Trophoblast cell (in vitro differentiated cells and primary cell): ENCODE results near the gene PLCH1.

ENCODE experiments used
- DNase-seq, 2 donors: peaks; one replicate each; pipeline ENCODE4 v3.0.0-alpha.2; 2016
- H2AFZ ChIP-seq: 2 replicates; pipeline ENCODE4 v1.6.1; 2013; ENCODE audit warnings: low read length, moderate library complexity, mild to moderate bottlenecking; ENCODE audit not compliant: insufficient read depth, poor library complexity
- H2AK5ac ChIP-seq: 2 replicates; pipeline ENCODE4 v1.6.1; 2013; ENCODE audit warnings: mild to moderate bottlenecking, low read length
- H2BK120ac ChIP-seq: 2 replicates; pipeline ENCODE4 v1.6.1; 2013; ENCODE audit warnings: low read length, mild to moderate bottlenecking, moderate library complexity; ENCODE audit not compliant: insufficient read depth, poor library complexity
- H2BK12ac ChIP-seq: 2 replicates; pipeline ENCODE4 v1.6.1; 2013; ENCODE audit warnings: mild to moderate bottlenecking, low read length, moderate library complexity
- H2BK5ac ChIP-seq: 2 replicates; pipeline ENCODE4 v1.6.1; 2013; ENCODE audit warnings: low read length, low read depth, moderate library complexity, mild to moderate bottlenecking; ENCODE audit not compliant: poor library complexity
- H3K14ac ChIP-seq: 2 replicates; pipeline ENCODE4 v1.6.1; 2013; ENCODE audit warnings: mild to moderate bottlenecking, low read length
- H3K18ac ChIP-seq: 2 replicates; pipeline ENCODE4 v1.6.1; 2013; ENCODE audit warnings: mild to moderate bottlenecking, low read length
- H3K23ac ChIP-seq: 2 replicates; pipeline ENCODE4 v1.6.1; 2013; ENCODE audit warnings: low read length
- H3K27ac ChIP-seq: 2 replicates; pipeline ENCODE4 v1.5.1; 2013; ENCODE audit warnings: low read depth, mild to moderate bottlenecking, inconsistent platforms, low read length, moderate library complexity
- H3K27me3 ChIP-seq: 2 replicates; pipeline ENCODE4 v1.6.1; 2013; ENCODE audit warnings: inconsistent platforms, mild to moderate bottlenecking, low read length, moderate library complexity; ENCODE audit not compliant: insufficient read depth
- H3K36me3 ChIP-seq, 2 experiments: 1 replicate in 1 of 2; 2 replicates in 1 of 2; pipeline ENCODE4 v1.6.1; 2013; ENCODE audit warnings: low read length in 2 of 2, mild to moderate bottlenecking in 2 of 2, moderate library complexity in 1 of 2; ENCODE audit not compliant: insufficient read depth in 2 of 2, control insufficient read depth in 1 of 2
- H3K4ac ChIP-seq: 2 replicates; pipeline ENCODE4 v1.6.1; 2013; ENCODE audit warnings: low read depth, mild to moderate bottlenecking, low read length, moderate library complexity
- H3K4me1 ChIP-seq, 2 experiments: 1 replicate in 1 of 2; 2 replicates in 1 of 2; pipeline ENCODE4 v1.6.1; 2013; ENCODE audit warnings: low read length in 2 of 2, mild to moderate bottlenecking in 2 of 2, moderate library complexity in 1 of 2; ENCODE audit not compliant: insufficient read depth in 2 of 2, control insufficient read depth in 1 of 2
- H3K4me2 ChIP-seq: 2 replicates; pipeline ENCODE4 v1.6.1; 2013; ENCODE audit warnings: inconsistent platforms, mild to moderate bottlenecking, low read length, moderate library complexity
- H3K4me3 ChIP-seq: 2 replicates; pipeline ENCODE4 v1.5.1; 2013; ENCODE audit warnings: mild to moderate bottlenecking, low read depth, low read length, inconsistent platforms
- H3K79me1 ChIP-seq: one replicate; pipeline ENCODE4 v1.6.1; 2013; ENCODE audit warnings: low read length
- H3K79me2 ChIP-seq: 2 replicates; pipeline ENCODE4 v1.6.1; 2013; ENCODE audit warnings: low read length, mild to moderate bottlenecking; ENCODE audit not compliant: control insufficient read depth, insufficient read depth, poor library complexity
- H3K9ac ChIP-seq: 2 replicates; pipeline ENCODE4 v1.6.1; 2013; ENCODE audit warnings: mild to moderate bottlenecking, low read length
- H3K9me3 ChIP-seq: 2 replicates; pipeline ENCODE4 v1.6.1; 2013; ENCODE audit warnings: low read depth, mild to moderate bottlenecking, control low read depth, inconsistent platforms, low read length; ENCODE audit not compliant: insufficient read depth
- H4K12ac ChIP-seq: 2 replicates; pipeline ENCODE4 v1.6.1; 2013; ENCODE audit warnings: low read depth, mild to moderate bottlenecking, low read length, moderate library complexity
- H4K8ac ChIP-seq: 2 replicates; pipeline ENCODE4 v1.6.1; 2013; ENCODE audit warnings: low read depth, mild to moderate bottlenecking, low read length, moderate library complexity
- H4K91ac ChIP-seq: one replicate; pipeline ENCODE4 v1.6.1; 2013; ENCODE audit warnings: low read depth, mild to moderate bottlenecking, low read length, moderate library complexity
- WGBS: extraction: QIAGEN DNeasy Blood & Tissue Kit; methylation state at CpG from one replicate; pipeline ENCODE4 v1.1.7; 2013; ENCODE audit warnings: missing lambda C conversion rate; ENCODE audit not compliant: insufficient read length, insufficient coverage; ENCODE audit errors: extremely low coverage; 5-methylcytosine and 5-hydroxymethylcytosine counted together

The PLCH1 gene

DNA sequence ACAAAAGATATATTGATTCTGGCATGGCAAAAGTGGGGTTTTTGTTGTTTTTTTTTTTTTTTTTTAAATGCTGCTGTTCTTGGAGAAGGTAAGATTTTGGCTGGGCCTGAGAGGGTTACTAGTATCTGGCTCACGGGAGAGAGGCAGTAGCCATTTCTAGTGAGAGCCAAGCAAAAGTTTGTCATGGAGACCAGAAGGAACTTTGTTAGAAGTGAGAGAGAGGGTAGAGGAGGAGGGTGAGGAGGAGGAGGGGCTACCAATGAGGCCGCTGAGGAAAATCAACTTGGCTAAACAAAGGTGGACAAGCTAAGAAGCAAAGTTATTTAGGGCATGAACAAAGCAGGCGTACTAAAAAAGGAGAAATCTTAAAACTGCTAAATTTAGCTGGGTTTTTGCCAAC is 402.5 kb downstream of the PLCH1 start:
- Histone ChIP-seq H3K36me3 (no peaks in the 10 kb centered on the region), H3K79me1 (no peaks in the 10 kb centered on the region), H3K23ac (no peak overlapping the region), H2AFZ (no peak overlapping the region), H4K91ac (no peak overlapping the region), H3K9me3 (no peaks in the 10 kb centered on the region), H3K79me2 (no peaks in the 10 kb centered on the region), H2BK12ac (no peak overlapping the region), H3K9ac (no peak overlapping the region), H2AK5ac (no peak overlapping the region), H3K4me2 (no peak overlapping the region), H2BK120ac (no peak overlapping the region), H2BK5ac (no peak overlapping the region), H3K18ac (no peak overlapping the region), H3K27ac (no peak overlapping the region), H3K4me1 (no peaks in the 10 kb centered on the region), H3K4me3 (no peak overlapping the region), H3K4ac (no peak overlapping the region), H3K27me3 (no peaks in the 10 kb centered on the region), H4K12ac (no peak overlapping the region), H3K14ac (no peak overlapping the region), H4K8ac (no peak overlapping the region)
- no peak for DNase-seq
- WGBS, result no CpG with 5 or more reads among the region's 3 CpGs

DNA sequence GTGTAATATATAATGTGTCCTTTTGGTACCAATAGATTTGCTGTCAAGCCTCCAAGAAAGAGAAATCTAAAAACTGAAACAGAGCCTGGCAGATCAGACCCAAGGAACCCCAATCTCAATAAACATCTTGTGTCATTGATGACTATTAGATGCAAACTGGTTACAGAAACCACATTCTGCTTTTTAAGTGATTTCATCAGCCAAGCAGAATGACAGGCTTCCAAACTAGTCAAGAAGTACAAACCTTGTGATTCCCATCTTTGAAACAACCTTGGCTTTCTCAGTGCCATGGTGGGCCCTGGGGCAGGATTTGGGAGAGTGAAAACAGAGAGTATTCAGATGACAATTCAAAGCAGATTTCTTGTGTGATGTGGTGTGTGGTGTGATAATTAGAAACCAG is 405.8 kb downstream of the PLCH1 start:
- H3K27me3 ChIP-seq, result no peaks in the 10 kb centered on the region

DNA sequence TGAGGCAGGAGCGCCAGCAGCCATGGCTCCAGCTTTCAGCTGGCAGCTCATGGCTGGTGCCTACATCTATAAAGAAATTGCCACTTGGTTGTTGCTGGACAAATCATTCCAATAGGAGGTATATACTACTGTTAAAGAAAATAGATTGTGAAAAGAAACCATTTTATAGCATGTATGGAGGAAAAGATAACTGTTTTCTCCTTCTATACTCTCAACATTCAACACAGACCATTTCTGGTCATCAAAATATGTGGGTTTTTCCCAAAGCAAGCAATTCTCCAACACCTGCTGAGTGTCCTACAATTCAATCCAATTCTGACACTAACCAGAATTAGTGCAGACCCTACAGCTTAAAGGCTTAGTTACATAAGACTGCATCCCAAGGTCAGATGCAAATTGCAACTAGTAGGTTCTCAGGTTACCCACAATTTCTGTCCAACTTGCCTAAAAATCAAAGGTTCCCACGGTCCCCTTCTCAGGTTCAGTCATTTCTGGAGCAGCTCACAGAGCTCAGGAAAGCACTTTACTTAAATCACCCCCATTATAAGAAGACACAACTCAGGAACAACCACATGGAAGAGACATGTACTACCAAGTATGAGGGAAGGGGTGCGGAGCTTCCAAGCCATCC is 409.0 kb downstream of the PLCH1 start:
- Histone ChIP-seq H3K9ac (no peak overlapping the region), H3K23ac (no peak overlapping the region), H3K36me3 (no peaks in the 10 kb centered on the region), H2BK12ac (no peak overlapping the region), H4K8ac (no peak overlapping the region), H3K79me2 (no peaks in the 10 kb centered on the region), H3K4me1 (no peaks in the 10 kb centered on the region), H3K14ac (no peak overlapping the region), H3K79me1 (no peaks in the 10 kb centered on the region), H3K27ac (no peak overlapping the region), H3K18ac (no peak overlapping the region), H2AK5ac (no peak overlapping the region), H3K27me3 (no peaks in the 10 kb centered on the region), H2AFZ (no peak overlapping the region), H2BK120ac (no peak overlapping the region), H3K9me3 (no peaks in the 10 kb centered on the region), H3K4ac (no peak overlapping the region), H3K4me2 (no peak overlapping the region), H2BK5ac (no peak overlapping the region), H4K12ac (no peak overlapping the region), H3K4me3 (no peak overlapping the region), H4K91ac (no peak overlapping the region)
- no peak for DNase-seq
- WGBS, result no CpG with 5 or more reads among the region's 3 CpGs

More for the DNA sequence above, 405.8 kb downstream of the PLCH1 start:
- Histone ChIP-seq H4K8ac (no peak overlapping the region), H2BK120ac (no peak overlapping the region), H3K79me1 (no peaks in the 10 kb centered on the region), H3K36me3 (no peaks in the 10 kb centered on the region), H3K18ac (no peak overlapping the region), H4K91ac (no peak overlapping the region), H3K9me3 (no peaks in the 10 kb centered on the region), H3K14ac (no peak overlapping the region), H3K9ac (no peak overlapping the region), H2BK5ac (no peak overlapping the region), H3K4me3 (no peak overlapping the region), H2AFZ (no peak overlapping the region), H3K79me2 (no peaks in the 10 kb centered on the region), H2BK12ac (no peak overlapping the region), H3K4ac (no peak overlapping the region), H3K4me2 (no peak overlapping the region), H4K12ac (no peak overlapping the region), H3K4me1 (no peaks in the 10 kb centered on the region), H2AK5ac (no peak overlapping the region), H3K27ac (no peak overlapping the region), H3K23ac (no peak overlapping the region)
- no peak for DNase-seq

DNA sequence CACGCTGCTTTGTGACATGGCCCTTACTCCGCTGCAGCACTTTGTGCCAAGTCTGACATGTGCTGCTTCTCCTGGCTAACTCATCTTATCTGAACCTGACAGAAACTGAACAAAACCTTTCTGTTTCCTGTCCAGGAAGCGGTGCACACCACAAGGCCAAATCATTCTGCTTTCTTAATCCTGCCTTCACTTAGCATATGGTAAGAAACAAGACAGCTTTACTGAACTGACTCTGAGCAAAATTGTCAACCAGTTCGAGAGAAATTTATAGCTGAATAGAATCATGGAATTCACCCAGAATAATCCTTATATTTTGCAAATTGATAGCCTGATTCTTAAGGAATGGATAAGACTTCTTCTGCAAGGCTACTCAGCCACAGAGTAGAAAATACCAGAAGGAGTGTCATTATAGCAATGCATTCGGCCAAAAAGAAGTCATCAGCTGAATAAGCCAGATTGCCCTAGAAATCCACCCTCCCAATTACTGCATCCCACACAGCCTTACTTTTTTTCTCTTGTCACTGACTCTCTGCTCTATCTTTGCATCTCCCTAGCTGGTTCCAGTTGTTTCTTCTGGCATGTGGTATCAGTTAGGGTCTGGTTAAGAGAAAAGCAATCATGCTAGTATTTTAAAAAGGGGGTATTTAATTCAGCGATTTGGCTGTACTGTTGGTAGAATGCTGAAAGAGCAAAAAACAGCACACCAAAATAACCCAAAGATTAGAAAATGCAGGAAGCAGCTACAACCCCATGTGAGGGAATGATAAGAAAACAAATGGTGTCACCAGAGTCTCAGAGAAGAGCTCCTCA is 409.8 kb downstream of the PLCH1 start:
- Histone ChIP-seq H3K18ac (no peak overlapping the region), H3K4ac (no peak overlapping the region), H2AK5ac (no peak overlapping the region), H3K4me1 (no peaks in the 10 kb centered on the region), H3K79me1 (no peaks in the 10 kb centered on the region), H3K27ac (no peak overlapping the region), H3K36me3 (no peaks in the 10 kb centered on the region), H3K4me3 (no peak overlapping the region), H3K79me2 (no peaks in the 10 kb centered on the region), H3K9ac (no peak overlapping the region), H2BK120ac (no peak overlapping the region), H3K4me2 (no peak overlapping the region), H3K23ac (no peak overlapping the region), H3K9me3 (no peaks in the 10 kb centered on the region), H2BK5ac (no peak overlapping the region), H2AFZ (no peak overlapping the region), H4K91ac (no peak overlapping the region), H3K27me3 (no peaks in the 10 kb centered on the region), H3K14ac (no peak overlapping the region), H4K8ac (no peak overlapping the region), H2BK12ac (no peak overlapping the region), H4K12ac (no peak overlapping the region)
- whole genome bisulfite sequencing, result no CpG with 5 or more reads among the region's 6 CpGs
- DNase-seq, result no peak
